H1 (cell line): ENCODE data around the gene STAC. TPM values are rescaled to one million over a fixed set of nuclear protein-coding genes. Genes with fewer than 3 reads are reported as not detected.

Experiments
- CTCF ChIA-PET: fragments of 300-600 bp; sonication (Branson Sonifier 250); formaldehyde crosslinking; loops from one replicate; lab custom pipeline; 2021; ENCODE audit not compliant: partially characterized antibody; lab: Charles Lee
- POLR2A ChIA-PET: fragments of 300-600 bp; sonication (Branson Sonifier 250); formaldehyde crosslinking; loops from one replicate; lab custom pipeline; 2021; ENCODE audit warnings: inconsistent platforms; ENCODE audit not compliant: partially characterized antibody; lab: Charles Lee
- DNase-seq, 2 experiments: peaks; one replicate each; pipeline versions ENCODE4 v3.0.0 to v3.0.0-alpha.2; 2010 to 2022; ENCODE audit warnings: low spot score in 2 of 2, low read depth in 1 of 2, mixed read lengths in 1 of 2
- FAIRE-seq: peaks from 2 replicates; lab custom pipeline; 2011; peaks lifted over from hg19 to GRCh38; lab: Jason Lieb, UNC
- H2AFZ ChIP-seq: 2 replicates; pipeline ENCODE4 v1.8.1; 2012; ENCODE audit warnings: low read length, inconsistent platforms
- H2AK5ac ChIP-seq: 2 replicates; pipeline ENCODE4 v1.6.1; 2013; ENCODE audit warnings: low read depth, low read length
- H2BK120ac ChIP-seq: replicated peaks from 2 replicates; pipeline ENCODE3; 2013; ENCODE audit warnings: low read depth, low read length, inconsistent platforms
- H2BK12ac ChIP-seq: 2 replicates; pipeline ENCODE4 v1.6.1; 2013; ENCODE audit warnings: low read depth, low read length
- H2BK15ac ChIP-seq: 2 replicates; pipeline ENCODE4 v1.6.1; 2013; ENCODE audit warnings: low read length
- H2BK20ac ChIP-seq: 2 replicates; pipeline ENCODE4 v1.6.1; 2013; ENCODE audit warnings: low read length
- H2BK5ac ChIP-seq: 2 replicates; pipeline ENCODE4 v1.6.1; 2013; ENCODE audit warnings: low read depth, low read length
- H3K14ac ChIP-seq: 2 replicates; pipeline ENCODE4 v1.6.1; 2013; ENCODE audit warnings: inconsistent platforms; ENCODE audit not compliant: insufficient read length
- H3K18ac ChIP-seq: 2 replicates; pipeline ENCODE4 v1.6.1; 2013; ENCODE audit warnings: low read length; ENCODE audit errors: extremely low read depth
- H3K23ac ChIP-seq: 2 replicates; pipeline ENCODE4 v1.6.1; 2013; ENCODE audit warnings: inconsistent platforms; ENCODE audit not compliant: insufficient read length
- H3K23me2 ChIP-seq: 2 replicates; pipeline ENCODE4 v1.6.1; 2013; ENCODE audit warnings: low read depth, low read length
- H3K27ac ChIP-seq: 2 replicates; pipeline ENCODE4 v1.6.1; 2011; ENCODE audit warnings: low read depth, low read length, inconsistent platforms
- H3K27me3 ChIP-seq, 4 experiments: replicated peaks in 1 of 4; 1 replicate in 1 of 4; 2 replicates in 3 of 4; pipeline versions ENCODE4 v1.6.1 to v1.8.1; 2011 to 2013; ENCODE audit warnings: low read length in 3 of 4, mild to moderate bottlenecking in 3 of 4, inconsistent platforms in 2 of 4, mixed read lengths in 2 of 4, moderate library complexity in 1 of 4; ENCODE audit not compliant: control insufficient read depth in 3 of 4, insufficient read depth in 3 of 4; ENCODE audit errors: extremely low read depth in 1 of 4
- H3K36me3 ChIP-seq, 4 experiments: 2 replicates each; pipeline versions ENCODE4 v1.6.1 to v1.8.1; 2011 to 2013; ENCODE audit warnings: mild to moderate bottlenecking in 4 of 4, low read length in 3 of 4, moderate library complexity in 2 of 4, control low read depth in 1 of 4, inconsistent platforms in 1 of 4; ENCODE audit not compliant: insufficient read depth in 4 of 4, control insufficient read depth in 2 of 4
- H3K4ac ChIP-seq: replicated peaks from 2 replicates; pipeline ENCODE3; 2013; ENCODE audit warnings: low read length, low read depth, mixed read lengths, inconsistent platforms; ENCODE audit not compliant: insufficient read length
- H3K4me1 ChIP-seq, 4 experiments: replicated peaks in 1 of 4; 1 replicate in 1 of 4; 2 replicates in 3 of 4; pipeline versions ENCODE4 v1.6.1 to v1.8.1; 2011 to 2013; ENCODE audit warnings: low read length in 3 of 4, inconsistent platforms in 2 of 4, mixed read lengths in 1 of 4; ENCODE audit not compliant: insufficient read depth in 4 of 4, control insufficient read depth in 3 of 4
- H3K4me2 ChIP-seq, 2 experiments: 2 replicates each; pipeline versions ENCODE4 v1.6.1 to v1.8.1; 2011 to 2013; ENCODE audit warnings: low read depth in 2 of 2, low read length in 2 of 2, control low read depth in 1 of 2, inconsistent platforms in 1 of 2, mild to moderate bottlenecking in 1 of 2; ENCODE audit not compliant: insufficient read depth in 1 of 2
- H3K4me3 ChIP-seq, 4 experiments: fragments of 200-600, 300-600 bp in 1 of 4; sonication (generic), shearing (Covaris generic), sonication (Bioruptor Twin) in 1 of 4; 2 replicates each; pipeline versions ENCODE4 v1.5.1 to v1.8.1; 2011 to 2016; ENCODE audit warnings: low read length in 4 of 4, low read depth in 3 of 4, control low read depth in 2 of 4, inconsistent platforms in 2 of 4, mild to moderate bottlenecking in 2 of 4, mixed read lengths in 1 of 4, moderate library complexity in 1 of 4; ENCODE audit not compliant: insufficient read depth in 2 of 4; ENCODE audit errors: extremely low read depth in 1 of 4
- H3K56ac ChIP-seq: replicated peaks from 2 replicates; pipeline ENCODE3; 2013; ENCODE audit warnings: low read depth, mild to moderate bottlenecking, mixed read lengths, low read length, inconsistent platforms; ENCODE audit not compliant: insufficient read length
- H3K79me1 ChIP-seq: 2 replicates; pipeline ENCODE4 v1.6.1; 2013; ENCODE audit warnings: low read depth, low read length, control low read depth
- H3K79me2 ChIP-seq, 2 experiments: 2 replicates each; pipeline versions ENCODE4 v1.6.1 to v1.8.1; 2012 to 2013; ENCODE audit warnings: low read length in 2 of 2, mild to moderate bottlenecking in 2 of 2, inconsistent platforms in 1 of 2; ENCODE audit not compliant: insufficient read depth in 2 of 2, control insufficient read depth in 1 of 2
- H3K9ac ChIP-seq, 4 experiments: replicated peaks in 1 of 4; 1 replicate in 1 of 4; 2 replicates in 3 of 4; pipeline versions ENCODE4 v1.6.1 to v1.8.1; 2011 to 2013; ENCODE audit warnings: low read depth in 3 of 4, low read length in 3 of 4, control low read depth in 2 of 4, mild to moderate bottlenecking in 2 of 4, moderate library complexity in 2 of 4, inconsistent platforms in 1 of 4; ENCODE audit errors: extremely low read depth in 1 of 4
- H3K9me3 ChIP-seq, 2 experiments: 2 replicates each; pipeline versions ENCODE4 v1.6.1 to v1.8.1; 2012 to 2013; ENCODE audit warnings: mild to moderate bottlenecking in 2 of 2, moderate library complexity in 2 of 2, control low read depth in 1 of 2, inconsistent platforms in 1 of 2, low read depth in 1 of 2, low read length in 1 of 2, mixed read lengths in 1 of 2; ENCODE audit not compliant: insufficient read depth in 2 of 2
- H4K20me1 ChIP-seq, 2 experiments: replicated peaks in 1 of 2; 2 replicates each; pipeline versions ENCODE3 to v1.8.1; 2011 to 2013; ENCODE audit warnings: inconsistent platforms in 2 of 2, low read length in 2 of 2, mild to moderate bottlenecking in 1 of 2; ENCODE audit not compliant: insufficient read depth in 2 of 2, control insufficient read depth in 1 of 2
- H4K5ac ChIP-seq: 2 replicates; pipeline ENCODE4 v1.6.1; 2013; ENCODE audit warnings: low read length, low read depth, mixed read lengths, inconsistent platforms; ENCODE audit not compliant: insufficient read length
- H4K8ac ChIP-seq: 2 replicates; pipeline ENCODE4 v1.8.0; 2013; ENCODE audit warnings: mild to moderate bottlenecking, moderate library complexity, low read length, inconsistent platforms; ENCODE audit not compliant: insufficient read depth; ENCODE audit errors: extremely low read depth
- H4K91ac ChIP-seq: replicated peaks from 2 replicates; pipeline ENCODE3; 2013; ENCODE audit warnings: low read length, mixed read lengths, inconsistent platforms; ENCODE audit not compliant: insufficient read length
- GTF2F1 ChIP-seq: IDR thresholded peaks from 2 replicates; pipeline ENCODE4 v1.6.1; 2012; ENCODE audit warnings: low read depth, low read length, improper control_type of control experiment, borderline replicate concordance
- NANOG ChIP-seq: IDR thresholded peaks from 2 replicates; pipeline ENCODE4 v1.6.1; 2011; ENCODE audit warnings: low read length, low read depth, mild to moderate bottlenecking, inconsistent platforms; ENCODE audit not compliant: insufficient read depth, poor library complexity, severe bottlenecking
- RFX5 ChIP-seq: IDR thresholded peaks from 2 replicates; pipeline ENCODE4 v1.6.1; 2011; ENCODE audit warnings: low read depth, low read length, improper control_type of control experiment, borderline replicate concordance
- SRF ChIP-seq: IDR thresholded peaks from 2 replicates; pipeline ENCODE4 v1.6.1; 2011; ENCODE audit warnings: mild to moderate bottlenecking, low read depth, low read length, moderate library complexity
- TEAD4 ChIP-seq: IDR thresholded peaks from 2 replicates; pipeline ENCODE4 v1.6.1; 2012; ENCODE audit warnings: low read depth, low read length, inconsistent platforms, mixed read lengths
- polyA plus RNA-seq, 7 experiments: library from polyadenylated mRNA; depleted of rRNA in 3 of 7; stranded (reverse) in 5 of 7; unstranded in 2 of 7; fragments of >200 nt in 5 of 7; fragments of 200-250 nt in 2 of 7; gene quantifications; 1 replicate in 5 of 7; 2 replicates in 1 of 7; 4 replicates in 1 of 7; pipeline versions ENCODE4 v1.2.1 to v1.2.3, GENCODE V29; 2011 to 2013; ENCODE audit warnings: missing spikeins in 2 of 7, mixed read lengths in 2 of 7
- total RNA-seq: library from RNA; stranded (reverse); fragmentation: NEBNext Ultra II Directional; extraction: Animal tissue kit (Norgen Biotek cat#: 25700); gene quantifications from 2 replicates; pipeline ENCODE4 v1.2.1, GENCODE V29; 2021

STAC gene
- total and polyA plus RNA-seq, 2 of the 8 experiments (the other 6 are each of a cell fraction or from before 2014, with no cell fraction given), result 8.0 to 18.1 TPM

GRCh38 chr3:36433511-36433910 lies 53.2 kb downstream of the STAC start:
- no peak overlapping the region for H3K56ac ChIP-seq
- TF ChIP-seq GTF2F1, result no peak
- no peak for TF ChIP-seq RFX5
- TF ChIP-seq NANOG, result no peak
- TF ChIP-seq TEAD4, result no peak
- TF ChIP-seq SRF, result no peak
- no peaks in the 10 kb centered on the region for H3K36me3 ChIP-seq

More at GRCh38 chr3:36433511-36433910, 53.2 kb downstream of the STAC start:
- Histone ChIP-seq H3K4me3 (no peak overlapping the region), H2AFZ (no peak overlapping the region), H3K4me1 (no peaks in the 10 kb centered on the region), H3K4me2 (no peak overlapping the region), H3K27me3 (no peaks in the 10 kb centered on the region), H3K14ac (no peak overlapping the region), H2BK20ac (no peak overlapping the region), H3K79me2 (no peaks in the 10 kb centered on the region), H3K79me1 (no peaks in the 10 kb centered on the region), H4K20me1 (no peaks in the 10 kb centered on the region), H3K9me3 (no peaks in the 10 kb centered on the region), H4K91ac (no peak overlapping the region), H3K23ac (no peak overlapping the region), H2BK12ac (no peak overlapping the region), H3K9ac (no peak overlapping the region), H3K23me2 (no peaks in the 10 kb centered on the region), H2BK120ac (no peak overlapping the region), H4K5ac (no peak overlapping the region), H3K18ac (no peak overlapping the region), H2AK5ac (no peak overlapping the region), H2BK5ac (no peak overlapping the region), H4K8ac (no peak overlapping the region), H3K4ac (no peak overlapping the region), H2BK15ac (no peak overlapping the region), H3K27ac (no peak overlapping the region)
- FAIRE-seq, result no peak
- ChIA-PET CTCF (no interaction called here), POLR2A (no interaction called here)
- no peak for DNase-seq
